Fibroblast of pulmonary artery (primary cell): ENCODE data around the gene TPCN2.

Source experiments
- DNase-seq: peaks from one replicate; pipeline ENCODE4 v3.0.0-alpha.2; 2010; ENCODE audit warnings: low read depth
- H3K4me3 ChIP-seq: replicated peaks from 2 replicates; pipeline ENCODE4 v1.5.1; 2011; ENCODE audit warnings: low read depth, mild to moderate bottlenecking, control low read depth, low read length, moderate library complexity
- CTCF ChIP-seq: IDR thresholded peaks from 2 replicates; pipeline ENCODE4 v1.5.1; 2011; ENCODE audit warnings: mild to moderate bottlenecking, control low read depth, low read length, inconsistent platforms; ENCODE audit errors: missing control alignments

TPCN2 gene

GRCh38 chr11:69162505-69162904, 113.8 kb downstream of the TPCN2 start:
- DNase-seq: no peak
- H3K4me3 ChIP-seq: no peak overlapping the region
- no peak for TF ChIP-seq CTCF

GRCh38 chr11:69163842-69164241, 115.1 kb downstream of the TPCN2 start:
- H3K4me3 ChIP-seq: no peak overlapping the region
- no peak for TF ChIP-seq CTCF
- DNase-seq: no peak

- TF ChIP-seq CTCF: no peak
Measured at GRCh38 chr11:69164824-69165223, 116.1 kb downstream of the TPCN2 start.

GRCh38 chr11:69165775-69166174, 117.0 kb downstream of the TPCN2 start:
- no peak for DNase-seq
- TF ChIP-seq CTCF: no peak
- no peak overlapping the region for H3K4me3 ChIP-seq

More at GRCh38 chr11:69164824-69165223, 116.1 kb downstream of the TPCN2 start:
- no peak for DNase-seq
- H3K4me3 ChIP-seq: no peak overlapping the region

- no peak overlapping the region for H3K4me3 ChIP-seq
- peak; percentile 75 for DNase-seq
- TF ChIP-seq CTCF: peak; percentile 15
Measured at GRCh38 chr11:69166218-69167115, 117.7 kb downstream of the TPCN2 start.

GRCh38 chr11:69167130-69167915, 118.6 kb downstream of the TPCN2 start:
- H3K4me3 ChIP-seq: no peak overlapping the region
- no peak for DNase-seq
- no peak for TF ChIP-seq CTCF
